Measurements from ENCODE around the gene CENPS.
"Not testable (repeated sequence)": the region's sequence is repeated elsewhere in the genome, so short reads cannot be mapped to it uniquely, and the experiment has no call there.

CENPS gene

GRCh38 chr1:10470043-10470442 is 39.8 kb downstream of the CENPS start:
- Histone ChIP-seq H3K9me3 (no peaks in the 10 kb centered on the region), H3K4me1 (ENCODE audit: control insufficient read depth in 1 of 2, insufficient read depth in 1 of 2, low read depth in 1 of 2, low read length in 1 of 2) (peaks cover 21 to 25% of the 10 kb centered on the region in 2 experiments), H3K4me3 (ENCODE audit: low read depth in 1 of 2, low read length in 1 of 2) (no peak overlapping the region), H3K27me3 (no peaks in the 10 kb centered on the region), H3K27ac (no peak overlapping the region), H3K36me3 (no peaks in the 10 kb centered on the region)
- no peak for TF ChIP-seq CTCF (IDR thresholded peaks at IDR 0.05)

- H3K27me3 ChIP-seq = no peaks in the 10 kb centered on the region
- no peaks in the 10 kb centered on the region for H3K36me3 ChIP-seq
- peaks cover 31 to 35% of the 10 kb centered on the region in 2 experiments for H3K4me1 ChIP-seq (ENCODE audit: control insufficient read depth in 1 of 2, insufficient read depth in 1 of 2, low read depth in 1 of 2, low read length in 1 of 2)
- no peak for TF ChIP-seq CTCF (IDR thresholded peaks at IDR 0.05)
- H3K9me3 ChIP-seq = no peaks in the 10 kb centered on the region
- peak overlapping the region; percentile 68 to 96 for H3K4me3 ChIP-seq (ENCODE audit: low read depth in 1 of 2, low read length in 1 of 2)
- no peak overlapping the region for H3K27ac ChIP-seq
These were observed 41.4 kb downstream of the CENPS start for GRCh38 chr1:10471411-10472219.

- Histone ChIP-seq H3K4me1 (ENCODE audit: control insufficient read depth in 1 of 2, insufficient read depth in 1 of 2, low read depth in 1 of 2, low read length in 1 of 2) (peaks cover 31 to 35% of the 10 kb centered on the region in 2 experiments), H3K36me3 (no peaks in the 10 kb centered on the region), H3K27me3 (no peaks in the 10 kb centered on the region), H3K4me3 (ENCODE audit: low read depth in 1 of 2, low read length in 1 of 2) (peak within 1 kb of the TSS; percentile 68 to 96), H3K9me3 (no peaks in the 10 kb centered on the region), H3K27ac (peak within 1 kb of the TSS; percentile 37)
- TF ChIP-seq CTCF (IDR thresholded peaks at IDR 0.05) = peak; percentile 17
These were observed 42.2 kb downstream of the CENPS start, which contains the start of gene DFFA for GRCh38 chr1:10472220-10473144. Gene DFFA, minus strand, starts transcription at chr1:10472529. Its CDS starts 71 bp downstream, at chr1:10472458.

GRCh38 chr1:10473145-10473765 is 43.0 kb downstream of the CENPS start:
- Histone ChIP-seq H3K27me3 (no peaks in the 10 kb centered on the region), H3K4me3 (ENCODE audit: low read depth in 1 of 2, low read length in 1 of 2) (no peak overlapping the region), H3K36me3 (no peaks in the 10 kb centered on the region), H3K9me3 (no peaks in the 10 kb centered on the region), H3K27ac (no peak overlapping the region), H3K4me1 (ENCODE audit: control insufficient read depth in 1 of 2, insufficient read depth in 1 of 2, low read depth in 1 of 2, low read length in 1 of 2) (peaks cover 31 to 35% of the 10 kb centered on the region in 2 experiments)
- TF ChIP-seq CTCF (IDR thresholded peaks at IDR 0.05) = no peak

GRCh38 chr1:10474309-10474612 is 44.0 kb downstream of the CENPS start:
- H3K4me3 ChIP-seq (ENCODE audit: low read depth in 1 of 2, low read length in 1 of 2) = peak overlapping the region; percentile 63 to 72
- not testable (repeated sequence) for H3K36me3 ChIP-seq, H3K9me3 ChIP-seq, H3K27me3 ChIP-seq, H3K27ac ChIP-seq
- peaks cover 31 to 35% of the 10 kb centered on the region in 2 experiments for H3K4me1 ChIP-seq (ENCODE audit: control insufficient read depth in 1 of 2, insufficient read depth in 1 of 2, low read depth in 1 of 2, low read length in 1 of 2)
